CD4-positive, alpha-beta T cell treated with Interleukin-4 for 4 hours (primary cell): Measurements from ENCODE around the gene HYOU1.
"Not testable (repeated sequence)": the region's sequence is repeated elsewhere in the genome, so short reads cannot be mapped to it uniquely, and the experiment has no call there.

Source experiments
- DNase-seq: peaks from one replicate; pipeline ENCODE4 v3.0.0-alpha.2; 2020

HYOU1 gene

GRCh38 chr11:119017377-119017776, 39.6 kb downstream of the HYOU1 start:
- DNase-seq: not testable (repeated sequence)

GRCh38 chr11:119016216-119017009, 40.6 kb downstream of the HYOU1 start:
- no peak for DNase-seq

GRCh38 chr11:119015054-119015611, 41.9 kb downstream of the HYOU1 start:
- no peak for DNase-seq

GRCh38 chr11:119014209-119014924, 42.6 kb downstream of the HYOU1 start:
- DNase-seq: no peak

- no peak for DNase-seq
Observed at GRCh38 chr11:119012629-119013170, 44.3 kb downstream of the HYOU1 start.

GRCh38 chr11:119011476-119012053, 45.4 kb downstream of the HYOU1 start:
- DNase-seq: no peak

GRCh38 chr11:119006656-119007055, 50.3 kb downstream of the HYOU1 start:
- no peak for DNase-seq

GRCh38 chr11:119000906-119001305, 56.1 kb downstream of the HYOU1 start:
- no peak for DNase-seq

- no peak for DNase-seq
Observed at GRCh38 chr11:118998822-118999221, 58.2 kb downstream of the HYOU1 start.

- no peak for DNase-seq
Observed at GRCh38 chr11:118998388-118998717, 58.7 kb downstream of the HYOU1 start.

GRCh38 chr11:118997627-118998387, 59.2 kb downstream of the HYOU1 start, which contains the start of gene CENATAC:
TSS of gene CENATAC (plus strand) at chr11:118998138. CDS start at chr11:118998198, 60 bp downstream.
- DNase-seq: peak; percentile 94

GRCh38 chr11:118996926-118997626, 59.9 kb downstream of the HYOU1 start:
- DNase-seq: peak; percentile 42
